ENCODE data around the gene CRYBB1.

Gene CRYBB1

DNA sequence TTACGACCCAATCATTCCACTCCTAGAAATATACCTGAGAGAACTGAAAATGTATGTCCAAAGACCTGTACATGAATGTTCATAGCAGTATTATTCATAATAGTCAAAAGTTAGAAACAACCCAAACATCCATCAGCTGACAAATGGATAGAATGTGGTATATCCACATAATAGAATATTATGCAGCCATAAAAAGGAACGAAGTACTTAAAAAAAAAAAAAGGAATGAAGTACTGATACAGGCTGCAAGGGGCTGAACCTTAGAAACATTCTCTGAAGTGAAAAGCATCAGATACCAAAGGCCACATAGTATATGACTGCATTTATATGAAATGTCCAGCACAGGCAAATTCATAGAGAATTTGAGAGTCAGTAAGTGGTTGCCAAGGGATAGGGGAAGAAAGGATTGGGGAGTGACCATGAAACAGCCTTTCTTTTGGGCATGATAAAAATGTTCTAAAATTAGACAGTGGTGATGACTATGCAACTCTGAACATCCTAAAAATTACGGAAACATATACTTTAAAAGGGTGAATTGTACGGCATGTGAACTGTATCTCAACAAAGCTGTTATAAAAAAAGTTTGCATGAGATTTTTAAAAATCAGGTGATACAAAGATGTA, 29.7 kb downstream of the CRYBB1 start:
- no peak overlapping the region for H3K4me3 ChIP-seq (ENCODE audit: low read depth, low read length)
- DNase-seq (ENCODE audit: low read depth) = no peak
- TF ChIP-seq, protein P1, sequence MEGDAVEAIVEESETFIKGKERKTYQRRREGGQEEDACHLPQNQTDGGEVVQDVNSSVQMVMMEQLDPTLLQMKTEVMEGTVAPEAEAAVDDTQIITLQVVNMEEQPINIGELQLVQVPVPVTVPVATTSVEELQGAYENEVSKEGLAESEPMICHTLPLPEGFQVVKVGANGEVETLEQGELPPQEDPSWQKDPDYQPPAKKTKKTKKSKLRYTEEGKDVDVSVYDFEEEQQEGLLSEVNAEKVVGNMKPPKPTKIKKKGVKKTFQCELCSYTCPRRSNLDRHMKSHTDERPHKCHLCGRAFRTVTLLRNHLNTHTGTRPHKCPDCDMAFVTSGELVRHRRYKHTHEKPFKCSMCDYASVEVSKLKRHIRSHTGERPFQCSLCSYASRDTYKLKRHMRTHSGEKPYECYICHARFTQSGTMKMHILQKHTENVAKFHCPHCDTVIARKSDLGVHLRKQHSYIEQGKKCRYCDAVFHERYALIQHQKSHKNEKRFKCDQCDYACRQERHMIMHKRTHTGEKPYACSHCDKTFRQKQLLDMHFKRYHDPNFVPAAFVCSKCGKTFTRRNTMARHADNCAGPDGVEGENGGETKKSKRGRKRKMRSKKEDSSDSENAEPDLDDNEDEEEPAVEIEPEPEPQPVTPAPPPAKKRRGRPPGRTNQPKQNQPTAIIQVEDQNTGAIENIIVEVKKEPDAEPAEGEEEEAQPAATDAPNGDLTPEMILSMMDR (conservative IDR thresholded peaks at IDR 0.05; ENCODE audit: low read depth, low read length) = no peak

DNA sequence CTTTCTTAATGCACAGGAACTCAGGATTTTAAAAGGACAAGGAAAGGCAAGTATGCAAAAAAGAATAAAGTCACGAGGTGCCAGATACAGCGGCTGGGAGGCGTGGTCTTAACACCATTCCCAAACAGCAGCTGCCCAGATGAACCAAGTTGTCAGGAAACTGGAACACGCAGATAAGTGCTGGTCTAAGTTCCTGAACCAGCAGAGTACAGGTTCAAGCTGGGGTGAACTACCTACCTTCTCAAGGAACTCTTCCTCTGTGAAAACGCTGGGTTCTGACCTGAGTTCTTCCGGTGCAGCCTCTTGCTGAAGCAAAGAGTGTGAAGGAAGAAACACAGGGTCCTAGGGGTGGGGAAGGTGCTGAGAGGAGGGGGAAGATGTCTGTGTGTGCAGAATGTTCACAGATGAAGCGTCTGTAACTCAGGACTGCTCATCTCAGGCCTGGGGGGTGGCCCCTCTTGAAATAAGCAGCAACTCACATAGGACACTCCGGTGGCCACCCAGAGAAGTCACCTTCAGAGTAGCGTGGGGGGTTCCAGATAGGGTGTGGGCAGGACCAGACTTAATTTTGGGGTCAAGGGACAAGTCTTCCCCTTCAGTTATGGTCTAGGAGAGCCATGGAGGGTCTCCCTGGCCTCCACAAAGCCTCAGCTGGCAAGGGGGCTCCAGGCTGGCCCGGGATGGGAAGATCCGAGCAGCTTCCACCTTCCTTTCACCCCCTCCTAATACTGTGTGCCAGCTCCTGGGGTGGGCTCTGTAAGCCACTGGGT, 31.1 kb downstream of the CRYBB1 start:
- H3K4me3 ChIP-seq (ENCODE audit: low read depth, low read length) = no peak overlapping the region

DNA sequence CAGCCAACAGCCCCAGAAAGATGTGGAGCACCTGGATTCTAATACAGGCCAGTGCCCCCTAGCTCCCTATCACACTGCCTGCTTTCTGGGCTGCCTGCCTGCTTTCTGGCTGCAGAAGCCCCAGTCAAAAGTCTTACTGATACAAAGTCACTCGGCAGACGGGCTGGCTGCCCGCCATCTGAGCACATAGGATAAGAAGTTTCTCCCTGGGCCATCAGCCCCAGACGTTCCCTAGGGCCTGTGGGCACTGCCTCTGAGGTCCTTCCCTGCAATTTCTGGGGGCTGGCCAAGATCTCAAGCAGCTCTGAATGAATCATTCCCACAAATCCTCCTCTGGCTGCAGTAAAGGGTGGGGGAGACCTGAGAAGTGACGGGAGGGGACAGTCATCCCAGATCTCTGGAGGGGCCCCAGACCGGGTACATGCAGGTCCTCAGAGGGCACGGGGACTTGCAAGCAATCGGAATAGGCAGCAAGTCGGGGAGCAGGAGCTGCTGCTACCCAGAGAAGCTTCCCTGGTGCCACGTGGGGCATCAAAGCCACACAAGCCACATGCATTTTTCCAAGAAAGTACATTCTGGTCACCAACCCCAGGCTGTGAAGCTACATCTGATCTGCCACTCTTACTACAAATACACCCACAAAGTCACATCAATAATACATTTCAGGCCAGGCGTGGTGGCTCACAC, 32.6 kb downstream of the CRYBB1 start:
- TF ChIP-seq, protein P1 (conservative IDR thresholded peaks at IDR 0.05; ENCODE audit: low read depth, low read length) = peak; percentile 26
- no peak overlapping the region for H3K4me3 ChIP-seq (ENCODE audit: low read depth, low read length)
- DNase-seq (ENCODE audit: low read depth) = peak; percentile 48

More for the DNA sequence above, 31.1 kb downstream of the CRYBB1 start:
- TF ChIP-seq, protein P1 (conservative IDR thresholded peaks at IDR 0.05; ENCODE audit: low read depth, low read length) = no peak
- DNase-seq (ENCODE audit: low read depth) = no peak

DNA sequence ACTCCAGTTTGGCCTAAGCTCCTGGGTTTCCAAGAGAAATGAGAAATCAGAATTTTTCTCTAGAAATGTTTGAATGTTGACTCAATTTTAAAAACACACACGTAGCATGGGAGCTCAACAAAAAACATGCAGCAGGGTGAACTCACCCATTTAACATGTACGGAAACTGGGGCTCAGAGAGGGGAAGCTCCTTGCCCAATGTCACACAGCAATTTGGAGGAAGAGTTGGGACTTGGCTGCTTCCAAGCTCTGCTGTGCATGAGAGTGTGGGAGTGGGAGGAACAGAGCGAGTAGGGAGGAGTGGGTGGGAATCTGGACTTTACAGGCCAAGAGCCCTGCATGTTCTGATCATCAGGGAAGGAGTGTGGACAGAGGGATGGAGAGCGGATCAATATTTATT, 33.8 kb downstream of the CRYBB1 start:
- TF ChIP-seq, protein P1 (conservative IDR thresholded peaks at IDR 0.05; ENCODE audit: low read depth, low read length) = no peak
- H3K4me3 ChIP-seq (ENCODE audit: low read depth, low read length) = no peak overlapping the region
- no peak for DNase-seq (ENCODE audit: low read depth)

DNA sequence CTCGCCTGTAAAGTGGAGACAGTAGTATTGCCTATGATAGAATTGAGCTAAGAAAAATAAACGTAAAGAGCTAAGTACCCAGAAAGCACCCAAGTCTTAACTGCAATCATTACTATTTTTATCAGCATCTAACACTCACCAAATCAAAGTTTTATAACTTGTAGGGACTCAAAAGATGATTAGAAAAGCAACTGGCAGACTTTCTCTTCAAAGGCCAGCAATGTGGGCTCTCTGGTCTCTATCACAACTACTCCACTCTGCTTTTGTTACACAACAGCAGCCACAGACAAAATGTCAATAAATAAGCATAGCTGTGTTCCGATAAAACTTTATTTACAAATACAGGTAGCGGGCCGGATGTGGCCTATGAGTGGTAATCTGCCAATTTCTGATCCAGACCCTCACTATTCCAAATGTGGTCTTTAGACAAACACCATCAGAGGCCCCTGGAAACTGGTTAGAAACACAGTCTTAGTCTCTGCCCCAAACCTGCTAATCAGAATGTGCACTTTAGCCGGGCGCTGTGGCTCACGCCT, 36.1 kb downstream of the CRYBB1 start:
- H3K4me3 ChIP-seq (ENCODE audit: low read depth, low read length) = no peak overlapping the region
- DNase-seq (ENCODE audit: low read depth) = no peak
- TF ChIP-seq, protein P1 (conservative IDR thresholded peaks at IDR 0.05; ENCODE audit: low read depth, low read length) = no peak

DNA sequence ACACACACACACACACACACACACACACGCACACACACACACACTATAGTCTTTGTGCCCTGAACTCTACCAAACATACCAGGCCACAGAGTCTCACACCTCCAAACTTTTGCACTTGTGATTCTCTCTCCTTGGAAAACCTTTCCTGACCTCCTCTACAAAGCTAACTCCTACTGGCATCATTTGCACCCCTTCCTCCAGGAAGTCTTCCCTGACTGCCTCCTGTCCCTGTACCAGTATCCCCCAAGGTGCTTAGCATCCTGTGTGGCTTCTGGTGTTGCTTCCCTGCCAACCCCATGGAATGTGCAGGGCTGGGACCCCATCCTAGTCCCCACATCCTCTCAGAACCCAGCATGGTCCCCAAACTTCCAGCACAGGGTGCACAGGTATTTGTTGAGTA, 36.8 kb downstream of the CRYBB1 start:
- no peak overlapping the region for H3K4me3 ChIP-seq (ENCODE audit: low read depth, low read length)
- TF ChIP-seq, protein P1 (conservative IDR thresholded peaks at IDR 0.05; ENCODE audit: low read depth, low read length) = no peak
- DNase-seq (ENCODE audit: low read depth) = no peak

Measured in choroid plexus epithelial cell (primary cell).